Stomach (tissue), 9 donors: ENCODE data around the gene TMED7. TPM values are rescaled to one million over a fixed set of nuclear protein-coding genes. Genes with fewer than 3 reads are reported as not detected.
A peak's percentile ranks its signal among the peaks of the same experiment; 100 is the strongest.

Experiments used
- DNase-seq, 2 donors: peaks; one replicate each; pipeline versions ENCODE4 v3.0.0 to v3.0.0-alpha.2; 2013 to 2019
- H3K27ac ChIP-seq, 5 donors: fragments of 200-600 bp in 4 of 5; sonication (generic) in 4 of 5; one replicate each; pipeline ENCODE4 v1.5.1; 2013 to 2019; ENCODE audit warnings: mild to moderate bottlenecking in 1 of 5, moderate library complexity in 1 of 5
- H3K27me3 ChIP-seq, 3 donors: fragments of 200-600 bp; sonication (generic); one replicate each; pipeline ENCODE4 v1.5.1; 2017 to 2019; ENCODE audit warnings: mixed run types in 1 of 3
- H3K36me3 ChIP-seq, 4 donors: fragments of 200-600 bp; sonication (generic); 1 replicate in 3 of 4; 2 replicates in 1 of 4; pipeline ENCODE4 v1.5.1; 2016 to 2019
- H3K4me1 ChIP-seq, 4 donors: fragments of 200-600 bp; sonication (generic); one replicate each; pipeline ENCODE4 v1.5.1; 2016 to 2019
- H3K4me3 ChIP-seq, 4 donors: fragments of 200-600 bp; sonication (generic) in 3 of 4; one replicate each; pipeline ENCODE4 v1.5.1; 2016 to 2019; ENCODE audit warnings: mild to moderate bottlenecking in 1 of 4
- H3K9me3 ChIP-seq, 4 donors: fragments of 200-600 bp; sonication (generic); one replicate each; pipeline ENCODE4 v1.5.1; 2016 to 2019
- CTCF ChIP-seq, 7 experiments: fragments of 450-650 bp in 4 of 7; fragments of 200-600 bp in 3 of 7; sonication (generic) in 3 of 7; IDR thresholded peaks; one replicate each; pipeline ENCODE4 v1.5.1; 2016 to 2019; ENCODE audit warnings: antibody characterized with exemption in 7 of 7, control low read depth in 2 of 7, mild to moderate bottlenecking in 1 of 7
- EP300 ChIP-seq: sonication (generic); formaldehyde crosslinking; IDR thresholded peaks from one replicate; pipeline ENCODE4 v1.6.1; 2017; ENCODE audit warnings: antibody characterized with exemption
- POLR2A ChIP-seq, 4 donors: fragments of 450-650 bp; IDR thresholded peaks; one replicate each; pipeline ENCODE4 v1.6.1; 2016; ENCODE audit warnings: antibody characterized with exemption in 4 of 4, control low read depth in 2 of 4, mild to moderate bottlenecking in 1 of 4, moderate library complexity in 1 of 4
- POLR2AphosphoS5 ChIP-seq, 3 donors: sonication (generic); formaldehyde crosslinking; IDR thresholded peaks; one replicate each; pipeline ENCODE4 v1.6.1; 2016; ENCODE audit warnings: antibody characterized with exemption in 3 of 3
- WGBS, 5 donors: extraction: QIAGEN DNeasy Blood & Tissue Kit in 3 of 5; methylation state at CpG; one replicate each; pipeline versions ENCODE4 v1.1.5 to v1.1.7; 2013 to 2018; 5-methylcytosine and 5-hydroxymethylcytosine counted together
- intact Hi-C: fragments of 100-400 bp; cut with DNase I; formaldehyde crosslinking; loops from one replicate; pipeline ENCODE4 v1.15.1; 2023; ENCODE audit warnings: low total_unique reads
- polyA plus RNA-seq, 3 donors: library from polyadenylated mRNA; stranded (reverse); fragments of 200-250 nt; gene quantifications; one replicate each; pipeline ENCODE4 v1.2.3, GENCODE V29; 2013
- total RNA-seq, 5 donors: library from RNA; depleted of rRNA; stranded (reverse); fragments of >200 nt; gene quantifications; one replicate each; pipeline versions ENCODE4 v1.1.0 to v1.2.3, GENCODE V29; 2014 to 2016
- donor health status: healthy with polysubstance abuse.
- donor health status: Bipolar disorder and iron deficiency.
- donor health status: healthy.

TMED7 gene
- total and polyA plus RNA-seq, 8 donors: 9.8 to 169 (median 27.8) TPM

GRCh38 chr5:115639377-115639776, 13.5 kb upstream of the TMED7 start:
- intact Hi-C loops: no loop called here
- H3K4me1 ChIP-seq: peaks cover 0 to 3% (median 1%) of the 10 kb centered on the region in 4 donors
- no peak overlapping the region for H3K4me3 ChIP-seq
- 31 to 72% (median 48%) methylated on average over 1 of the region's 1 CpG for WGBS, 5 donors
- no peak for DNase-seq
- TF ChIP-seq EP300: no peak
- TF ChIP-seq POLR2A (IDR thresholded peaks at IDR 0.05): no peak
- TF ChIP-seq CTCF (IDR thresholded peaks at IDR 0.05): no peak
- TF ChIP-seq POLR2AphosphoS5 (IDR thresholded peaks at IDR 0.05): no peak
- H3K27me3 ChIP-seq: peaks cover 0 to under 1% (median 0%) of the 10 kb centered on the region in 3 donors
- no peaks in the 10 kb centered on the region for H3K36me3 ChIP-seq
- H3K9me3 ChIP-seq: no peaks in the 10 kb centered on the region
- H3K27ac ChIP-seq: no peak overlapping the region

DNA sequence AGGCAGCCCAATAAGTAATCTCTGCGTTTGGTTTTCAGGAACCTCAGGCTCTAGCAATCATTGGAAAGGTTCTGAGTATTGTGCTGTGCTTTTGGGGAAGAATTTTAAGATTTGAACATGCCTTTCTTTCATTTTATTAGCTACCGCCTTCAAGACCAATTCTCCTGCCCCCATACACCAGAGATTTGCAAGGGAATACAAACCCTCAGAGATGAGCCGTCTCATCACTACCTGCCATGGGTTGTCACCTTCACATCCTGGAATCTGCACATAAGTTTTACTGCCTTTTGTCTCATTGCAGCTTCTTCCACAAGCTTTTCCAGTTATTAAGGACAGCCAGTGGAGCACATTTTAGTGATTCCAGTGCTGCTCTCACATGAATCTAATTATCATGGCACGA, 11.7 kb upstream of the TMED7 start:
- WGBS, 5 donors: 68 to 82% (median 79%) methylated on average over 4 of the region's 4 CpGs
- no peaks in the 10 kb centered on the region for H3K27me3 ChIP-seq
- no peaks in the 10 kb centered on the region for H3K9me3 ChIP-seq
- H3K4me3 ChIP-seq: no peak overlapping the region
- no peak for DNase-seq
- TF ChIP-seq POLR2A (IDR thresholded peaks at IDR 0.05): no peak
- H3K27ac ChIP-seq: no peak overlapping the region
- H3K4me1 ChIP-seq: peaks cover 0 to 15% (median 8%) of the 10 kb centered on the region in 4 donors
- no peaks in the 10 kb centered on the region for H3K36me3 ChIP-seq
- intact Hi-C loops: no loop called here

GRCh38 chr5:115636008-115636407, 10.2 kb upstream of the TMED7 start:
- intact Hi-C loops: no loop called here
- Histone ChIP-seq H3K4me3 (no peak overlapping the region), H3K27ac (no peak overlapping the region), H3K36me3 (no peaks in the 10 kb centered on the region), H3K4me1 (peaks cover 0 to 15% (median 8%) of the 10 kb centered on the region in 4 donors), H3K27me3 (no peaks in the 10 kb centered on the region), H3K9me3 (no peaks in the 10 kb centered on the region)
- 59 to 86% (median 69%) methylated on average over 1 of the region's 1 CpG for whole genome bisulfite sequencing, 5 donors
- no peak for TF ChIP-seq POLR2AphosphoS5 (IDR thresholded peaks at IDR 0.05)
- no peak for TF ChIP-seq EP300
- no peak for TF ChIP-seq POLR2A (IDR thresholded peaks at IDR 0.05)
- TF ChIP-seq CTCF (IDR thresholded peaks at IDR 0.05): no peak
- DNase-seq: no peak

GRCh38 chr5:115634343-115635132, 8.7 kb upstream of the TMED7 start:
- DNase-seq: peak; percentile 92 to 95
- H3K27me3 ChIP-seq: no peaks in the 10 kb centered on the region
- H3K4me1 ChIP-seq: peaks cover 0 to 15% (median 8%) of the 10 kb centered on the region in 4 donors
- no peaks in the 10 kb centered on the region for H3K36me3 ChIP-seq
- TF ChIP-seq CTCF (IDR thresholded peaks at IDR 0.05) (peak in 5 of 7 experiments; percentile 76 to 94 (median 85)), POLR2A (IDR thresholded peaks at IDR 0.05) (no peak), POLR2AphosphoS5 (IDR thresholded peaks at IDR 0.05) (peak in 1 of 3 donors; percentile 72), EP300 (no peak)
- no peaks in the 10 kb centered on the region for H3K9me3 ChIP-seq
- peak overlapping the region; percentile 24 to 37 (median 34) for H3K4me3 ChIP-seq
- intact Hi-C loops: no loop called here
- H3K27ac ChIP-seq: peak overlapping the region in 4 of 5 donors; percentile 69 to 88 (median 76)
- 2 to 5% (median 4%) methylated on average over 8 of the region's 8 CpGs for WGBS, 5 donors

GRCh38 chr5:115629903-115630302, 4.1 kb upstream of the TMED7 start:
- intact Hi-C loops: no loop called here
- Histone ChIP-seq H3K27me3 (no peaks in the 10 kb centered on the region), H3K9me3 (no peaks in the 10 kb centered on the region), H3K36me3 (no peaks in the 10 kb centered on the region), H3K27ac (no peak overlapping the region), H3K4me1 (peaks cover 0 to 27% (median 14%) of the 10 kb centered on the region in 4 donors), H3K4me3 (no peak overlapping the region)
- 67 to 91% (median 84%) methylated on average over 1 of the region's 1 CpG for WGBS, 5 donors
- DNase-seq: no peak
- TF ChIP-seq CTCF (IDR thresholded peaks at IDR 0.05) (no peak), EP300 (no peak), POLR2A (IDR thresholded peaks at IDR 0.05) (no peak), POLR2AphosphoS5 (IDR thresholded peaks at IDR 0.05) (no peak)
